HG02970 (cell line): ENCODE data around the gene LIMS2.

ENCODE experiments used
- ATAC-seq: cut with Tn5 transposase; IDR thresholded peaks from one replicate; pipeline ENCODE4 v1.9.1; 2021; ENCODE audit warnings: mild to moderate bottlenecking, moderate library complexity, moderate number of reproducible peaks; ENCODE audit not compliant: unreplicated experiment, low FRiP score

The LIMS2 gene

GRCh38 chr2:127636248-127637235, 38.8 kb downstream of the LIMS2 start:
- ATAC-seq, result no peak

- no peak for ATAC-seq
These were observed 39.7 kb downstream of the LIMS2 start for GRCh38 chr2:127635380-127636237.

- ATAC-seq, result no peak
These were observed 40.5 kb downstream of the LIMS2 start for GRCh38 chr2:127634626-127635379.

GRCh38 chr2:127634066-127634617, 41.2 kb downstream of the LIMS2 start:
- ATAC-seq, result no peak

GRCh38 chr2:127633556-127634065, 41.7 kb downstream of the LIMS2 start:
- no peak for ATAC-seq

GRCh38 chr2:127632592-127633489, 42.5 kb downstream of the LIMS2 start:
- no peak for ATAC-seq

- ATAC-seq, result no peak
These were observed 43.2 kb downstream of the LIMS2 start for GRCh38 chr2:127631997-127632581.

GRCh38 chr2:127631541-127631996, 43.8 kb downstream of the LIMS2 start:
- ATAC-seq, result no peak

- ATAC-seq, result no peak
These were observed 44.3 kb downstream of the LIMS2 start for GRCh38 chr2:127630864-127631540.

GRCh38 chr2:127630096-127630863, 45.0 kb downstream of the LIMS2 start:
- no peak for ATAC-seq

GRCh38 chr2:127629637-127630036, 45.7 kb downstream of the LIMS2 start:
- no peak for ATAC-seq

GRCh38 chr2:127628767-127629614, 46.3 kb downstream of the LIMS2 start:
- ATAC-seq, result no peak

- no peak for ATAC-seq
These were observed 47.4 kb downstream of the LIMS2 start for GRCh38 chr2:127627740-127628571.

GRCh38 chr2:127626917-127627739, 48.2 kb downstream of the LIMS2 start:
- ATAC-seq, result no peak

- no peak for ATAC-seq
These were observed 49.2 kb downstream of the LIMS2 start for GRCh38 chr2:127626175-127626574.
